ENCODE measurements around the gene OSBPL3.

- TF ChIP-seq EZH2phosphoT487 (IDR thresholded peaks at IDR 0.05; ENCODE audit: insufficient read depth, low read depth) (no peak), EZH2 (IDR thresholded peaks at IDR 0.05; ENCODE audit: insufficient read depth, poor library complexity, severe bottlenecking) (no peak)
These were observed 90.4 kb downstream of the OSBPL3 start for GRCh38 chr7:24889611-24890010.

All from GM23248 (cell line).